ENCODE data around the gene CD7.

Gene CD7

GRCh38 chr17:82317394-82318168, at the start of gene CD7:
Gene CD7, minus strand, starts transcription at chr17:82317608. Its CDS starts 113 bp downstream, at chr17:82317495.
- no peak for ATAC-seq
- no peak for TF ChIP-seq BACH2 (CRISPR knock-in tag; IDR thresholded peaks at IDR 0.05; ENCODE audit: borderline replicate concordance)
- TF ChIP-seq ARNTL (CRISPR knock-in tag; IDR thresholded peaks at IDR 0.05; ENCODE audit: borderline replicate concordance, low read depth) = no peak
- TF ChIP-seq POU6F1 (CRISPR knock-in tag; IDR thresholded peaks at IDR 0.05; ENCODE audit: borderline replicate concordance, low read depth) = no peak
- no peak for TF ChIP-seq ZNF565 (CRISPR knock-in tag; conservative IDR thresholded peaks at IDR 0.05; ENCODE audit: low read depth)
- TF ChIP-seq ESRRG (CRISPR knock-in tag; IDR thresholded peaks at IDR 0.05) = no peak
- TF ChIP-seq CSDC2 (CRISPR knock-in tag; IDR thresholded peaks at IDR 0.05) = no peak
- TF ChIP-seq GLIS3 (CRISPR knock-in tag; IDR thresholded peaks at IDR 0.05) = no peak
- no peak for TF ChIP-seq ZFP30 (CRISPR knock-in tag; IDR thresholded peaks at IDR 0.05)
- no peak for TF ChIP-seq ZNF70 (CRISPR knock-in tag; IDR thresholded peaks at IDR 0.05)
- TF ChIP-seq CREB5 (CRISPR knock-in tag; IDR thresholded peaks at IDR 0.05; ENCODE audit: low read depth) = no peak
- TF ChIP-seq ZNF8 (CRISPR knock-in tag; IDR thresholded peaks at IDR 0.05) = no peak
- no peak for TF ChIP-seq TCF4 (CRISPR knock-in tag; IDR thresholded peaks at IDR 0.05; ENCODE audit: borderline replicate concordance)
- no peak for TF ChIP-seq RARB (CRISPR knock-in tag; IDR thresholded peaks at IDR 0.05)
- TF ChIP-seq PPARA (CRISPR knock-in tag; IDR thresholded peaks at IDR 0.05; ENCODE audit: borderline replicate concordance) = no peak
- no peak for TF ChIP-seq ZC3H10 (CRISPR knock-in tag; IDR thresholded peaks at IDR 0.05)
- no peak for TF ChIP-seq TOX (CRISPR knock-in tag; IDR thresholded peaks at IDR 0.05; ENCODE audit: borderline replicate concordance)

GRCh38 chr17:82366749-82367148, 49.3 kb upstream of the CD7 start:
- TF ChIP-seq ZC3H10 (CRISPR knock-in tag; IDR thresholded peaks at IDR 0.05) (no peak), TCF4 (CRISPR knock-in tag; IDR thresholded peaks at IDR 0.05; ENCODE audit: borderline replicate concordance) (no peak), ZFP30 (CRISPR knock-in tag; IDR thresholded peaks at IDR 0.05) (no peak), PATZ1 (CRISPR knock-in tag; IDR thresholded peaks at IDR 0.05; ENCODE audit: borderline replicate concordance) (no peak), BACH2 (CRISPR knock-in tag; IDR thresholded peaks at IDR 0.05; ENCODE audit: borderline replicate concordance) (no peak), CREB5 (CRISPR knock-in tag; IDR thresholded peaks at IDR 0.05; ENCODE audit: low read depth) (no peak), PPARA (CRISPR knock-in tag; IDR thresholded peaks at IDR 0.05; ENCODE audit: borderline replicate concordance) (no peak), ZFP3 (CRISPR knock-in tag; IDR thresholded peaks at IDR 0.05) (no peak), ESRRG (CRISPR knock-in tag; IDR thresholded peaks at IDR 0.05) (no peak), SNAI2 (CRISPR knock-in tag; IDR thresholded peaks at IDR 0.05) (no peak), CSDC2 (CRISPR knock-in tag; IDR thresholded peaks at IDR 0.05) (no peak), ZNF70 (CRISPR knock-in tag; IDR thresholded peaks at IDR 0.05) (no peak), CSRNP3 (CRISPR knock-in tag; IDR thresholded peaks at IDR 0.05) (no peak), GLIS3 (CRISPR knock-in tag; IDR thresholded peaks at IDR 0.05) (no peak), ARNTL (CRISPR knock-in tag; IDR thresholded peaks at IDR 0.05; ENCODE audit: borderline replicate concordance, low read depth) (no peak), OSR1 (CRISPR knock-in tag; IDR thresholded peaks at IDR 0.05) (no peak), TSHZ2 (CRISPR knock-in tag; IDR thresholded peaks at IDR 0.05) (no peak), ISL1 (CRISPR knock-in tag; IDR thresholded peaks at IDR 0.05) (no peak), RARB (CRISPR knock-in tag; IDR thresholded peaks at IDR 0.05) (no peak), ZNF565 (CRISPR knock-in tag; conservative IDR thresholded peaks at IDR 0.05; ENCODE audit: low read depth) (no peak)
- no peak for ATAC-seq
